Glutamatergic neuron (in vitro differentiated cells): ENCODE measurements around the gene ETAA1. TPM values are rescaled to one million over a fixed set of nuclear protein-coding genes. Genes with fewer than 3 reads are reported as not detected.

Experiments
- DNase-seq: peaks from one replicate; pipeline ENCODE4 v3.0.0; 2022
- H3K27ac Mint-ChIP-seq: one replicate; pipeline ENCODE4 v1.8.0; 2020; ENCODE audit warnings: mild to moderate bottlenecking, mixed read lengths, inconsistent platforms; ENCODE audit not compliant: unreplicated experiment
- H3K27me3 Mint-ChIP-seq: one replicate; pipeline ENCODE4 v1.8.0; 2020; ENCODE audit warnings: mild to moderate bottlenecking, moderate library complexity, mixed read lengths, inconsistent platforms; ENCODE audit not compliant: unreplicated experiment
- H3K36me3 Mint-ChIP-seq: one replicate; pipeline ENCODE4 v1.8.0; 2020; ENCODE audit warnings: mild to moderate bottlenecking, mixed read lengths, inconsistent platforms; ENCODE audit not compliant: unreplicated experiment
- H3K4me1 Mint-ChIP-seq: one replicate; pipeline ENCODE4 v1.8.0; 2020; ENCODE audit warnings: mild to moderate bottlenecking, low read depth, mixed read lengths, inconsistent platforms; ENCODE audit not compliant: unreplicated experiment
- H3K4me3 Mint-ChIP-seq: one replicate; pipeline ENCODE4 v1.8.0; 2020; ENCODE audit warnings: mild to moderate bottlenecking, mixed read lengths, inconsistent platforms; ENCODE audit not compliant: unreplicated experiment
- H3K9me3 Mint-ChIP-seq: one replicate; pipeline ENCODE4 v1.8.0; 2020; ENCODE audit warnings: mild to moderate bottlenecking, moderate library complexity, mixed read lengths, inconsistent platforms; ENCODE audit not compliant: unreplicated experiment
- total RNA-seq: library from RNA; stranded (reverse); fragmentation: NEBNext Ultra II Directional; extraction: Animal tissue kit (Norgen Biotek cat#: 25700); gene quantifications from one replicate; pipeline ENCODE4 v1.2.1, GENCODE V29; 2021; ENCODE audit not compliant: unreplicated experiment
- TF ChIP-seq, protein P1 (sequence below): fragments of 200-600 bp; sonication (generic); IDR thresholded peaks from one replicate; pipeline ENCODE4 v1.5.0; 2021; ENCODE audit not compliant: partially characterized antibody, unreplicated experiment

The ETAA1 gene
- total RNA-seq, 1 donor from 2014 or later, result 20.0 TPM

DNA sequence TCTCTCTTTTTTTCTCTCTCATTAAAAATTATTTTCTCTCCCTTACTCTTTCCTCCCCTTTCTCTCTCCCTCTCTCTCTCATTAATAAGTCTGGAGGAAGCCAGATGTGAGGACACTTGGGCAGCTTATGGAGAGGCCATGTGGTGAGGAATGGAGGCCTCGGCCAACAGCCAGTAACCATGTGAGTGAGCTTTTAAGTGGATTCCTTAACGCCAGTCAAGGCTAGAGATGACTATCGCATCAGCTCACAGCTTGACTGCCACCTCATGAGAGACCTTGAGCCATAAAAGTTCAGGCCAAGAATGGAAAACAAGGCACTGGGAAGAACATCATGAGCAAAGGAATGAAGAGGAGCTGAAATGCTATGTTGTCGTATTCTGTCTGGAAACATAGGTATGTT is 39.1 kb downstream of the ETAA1 start:
- Mint-ChIP-seq H3K9me3 (no peaks in the 10 kb centered on the region), H3K4me3 (no peak overlapping the region), H3K27ac (no peak overlapping the region), H3K36me3 (no peaks in the 10 kb centered on the region), H3K4me1 (no peaks in the 10 kb centered on the region), H3K27me3 (no peaks in the 10 kb centered on the region)
- TF ChIP-seq, protein P1, sequence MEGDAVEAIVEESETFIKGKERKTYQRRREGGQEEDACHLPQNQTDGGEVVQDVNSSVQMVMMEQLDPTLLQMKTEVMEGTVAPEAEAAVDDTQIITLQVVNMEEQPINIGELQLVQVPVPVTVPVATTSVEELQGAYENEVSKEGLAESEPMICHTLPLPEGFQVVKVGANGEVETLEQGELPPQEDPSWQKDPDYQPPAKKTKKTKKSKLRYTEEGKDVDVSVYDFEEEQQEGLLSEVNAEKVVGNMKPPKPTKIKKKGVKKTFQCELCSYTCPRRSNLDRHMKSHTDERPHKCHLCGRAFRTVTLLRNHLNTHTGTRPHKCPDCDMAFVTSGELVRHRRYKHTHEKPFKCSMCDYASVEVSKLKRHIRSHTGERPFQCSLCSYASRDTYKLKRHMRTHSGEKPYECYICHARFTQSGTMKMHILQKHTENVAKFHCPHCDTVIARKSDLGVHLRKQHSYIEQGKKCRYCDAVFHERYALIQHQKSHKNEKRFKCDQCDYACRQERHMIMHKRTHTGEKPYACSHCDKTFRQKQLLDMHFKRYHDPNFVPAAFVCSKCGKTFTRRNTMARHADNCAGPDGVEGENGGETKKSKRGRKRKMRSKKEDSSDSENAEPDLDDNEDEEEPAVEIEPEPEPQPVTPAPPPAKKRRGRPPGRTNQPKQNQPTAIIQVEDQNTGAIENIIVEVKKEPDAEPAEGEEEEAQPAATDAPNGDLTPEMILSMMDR, result no peak
- no peak for DNase-seq

DNA sequence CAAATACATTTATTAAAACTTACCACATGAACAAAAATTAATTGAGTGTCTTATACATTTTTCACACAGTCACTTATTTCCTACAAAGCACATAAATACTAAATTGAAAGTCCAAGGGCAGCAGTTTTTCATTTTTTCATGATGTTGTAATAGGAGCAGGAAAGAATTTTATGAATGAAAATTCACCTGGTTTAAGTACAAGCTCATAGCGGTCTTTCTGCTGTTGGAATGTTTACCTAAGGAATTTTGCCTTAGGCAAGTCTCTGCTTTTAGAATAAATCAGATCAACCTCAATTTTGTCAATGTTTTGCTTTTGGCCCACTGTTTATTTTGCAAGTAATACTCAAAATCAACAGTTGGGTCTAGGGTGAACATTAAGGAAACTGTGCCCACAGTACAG is 40.0 kb downstream of the ETAA1 start:
- DNase-seq, result no peak
- H3K27ac Mint-ChIP-seq, result no peak overlapping the region
- no peaks in the 10 kb centered on the region for H3K36me3 Mint-ChIP-seq
- H3K27me3 Mint-ChIP-seq, result no peaks in the 10 kb centered on the region
- no peaks in the 10 kb centered on the region for H3K9me3 Mint-ChIP-seq
- H3K4me3 Mint-ChIP-seq, result no peak overlapping the region
- H3K4me1 Mint-ChIP-seq, result no peaks in the 10 kb centered on the region
- TF ChIP-seq, protein P1, result no peak

DNA sequence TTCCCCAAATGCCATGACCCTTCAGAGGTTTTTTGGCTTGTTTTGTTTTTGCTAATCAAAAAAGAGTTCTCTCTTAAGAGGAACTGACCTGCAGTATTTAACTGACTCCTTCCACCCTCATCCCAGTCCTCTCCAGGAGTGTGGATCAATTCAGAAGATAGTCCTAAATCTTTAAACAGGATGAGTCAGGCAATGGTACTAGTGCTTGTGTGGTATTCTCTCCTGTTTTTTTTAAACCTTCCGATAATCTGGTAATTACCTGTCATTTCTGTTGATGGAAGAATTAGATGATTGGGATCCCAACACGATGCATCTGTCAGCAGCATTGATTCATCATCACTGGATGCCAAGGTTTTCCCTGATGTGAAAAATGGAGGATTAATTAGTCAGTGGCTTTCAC is 41.2 kb downstream of the ETAA1 start:
- Mint-ChIP-seq H3K4me1 (no peaks in the 10 kb centered on the region), H3K27me3 (no peaks in the 10 kb centered on the region), H3K27ac (no peak overlapping the region), H3K36me3 (no peaks in the 10 kb centered on the region), H3K9me3 (no peaks in the 10 kb centered on the region), H3K4me3 (no peak overlapping the region)
- DNase-seq, result no peak
- TF ChIP-seq, protein P1, result no peak

DNA sequence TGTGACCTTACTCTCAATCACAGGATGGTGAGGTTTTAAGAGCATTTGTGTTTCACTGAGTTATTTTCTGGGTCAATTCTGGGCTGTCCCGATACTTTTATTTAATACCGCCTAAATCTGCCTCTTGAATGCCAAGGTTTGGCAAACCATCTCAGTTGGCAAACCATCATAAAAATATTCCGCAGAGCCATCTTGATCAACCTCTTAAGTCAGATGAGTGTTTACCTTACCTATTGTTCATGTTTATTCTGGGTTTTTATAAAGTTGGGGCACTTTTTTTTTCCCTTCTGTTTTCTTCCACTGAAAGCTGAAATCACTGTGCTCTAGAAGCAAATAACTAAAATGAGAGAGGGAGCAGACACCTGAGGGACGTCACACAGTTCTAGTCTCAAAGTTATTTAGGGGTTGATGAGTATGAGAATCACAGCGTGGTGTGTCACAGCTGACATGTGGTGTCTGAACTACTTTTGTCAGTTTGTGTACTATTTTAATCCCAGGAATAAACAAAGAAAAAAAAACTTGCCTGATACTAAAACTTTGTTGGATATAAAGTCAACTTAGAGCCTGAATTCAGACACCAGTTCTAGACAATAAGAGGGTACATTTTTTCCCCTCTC is 48.6 kb downstream of the ETAA1 start:
- Mint-ChIP-seq H3K4me3 (no peak overlapping the region), H3K4me1 (peaks cover 14% of the 10 kb centered on the region), H3K9me3 (no peaks in the 10 kb centered on the region), H3K27me3 (no peaks in the 10 kb centered on the region), H3K27ac (peak overlapping the region; percentile 77), H3K36me3 (no peaks in the 10 kb centered on the region)
- DNase-seq, result no peak
- TF ChIP-seq, protein P1, result no peak

DNA sequence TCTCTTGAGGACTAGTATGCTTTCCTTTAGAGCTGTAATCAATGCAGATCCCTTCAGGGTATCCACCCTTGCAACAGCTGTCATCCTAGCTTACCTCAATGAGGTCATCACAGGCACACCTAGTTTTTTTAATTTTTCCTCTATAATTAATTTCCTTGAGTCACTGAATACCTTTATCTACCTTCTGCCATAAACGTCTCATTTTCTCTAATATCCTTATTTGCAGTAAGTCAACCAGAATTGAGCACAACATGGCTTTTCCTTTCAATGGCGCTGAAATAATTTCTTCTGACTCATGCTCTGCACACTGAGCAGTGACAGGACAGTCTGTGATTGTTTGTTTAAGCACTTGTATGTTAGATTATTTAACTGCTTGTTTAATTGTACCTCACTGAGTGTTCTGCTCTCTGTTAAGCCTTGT is 49.4 kb downstream of the ETAA1 start:
- Mint-ChIP-seq H3K36me3 (no peaks in the 10 kb centered on the region), H3K27ac (peak overlapping the region; percentile 77), H3K9me3 (no peaks in the 10 kb centered on the region), H3K27me3 (no peaks in the 10 kb centered on the region), H3K4me1 (peaks cover 14% of the 10 kb centered on the region), H3K4me3 (no peak overlapping the region)
- TF ChIP-seq, protein P1, result no peak
- no peak for DNase-seq
